NB4 (cell line): ENCODE results near the gene TSPAN2.
A peak's percentile ranks its signal among the peaks of the same experiment; 100 is the strongest.

Experiments used
- DNase-seq: peaks from one replicate; pipeline ENCODE4 v3.0.0; 2010; ENCODE audit warnings: low read depth
- H3K4me3 ChIP-seq: one replicate; pipeline ENCODE4 v1.5.1; 2011; ENCODE audit warnings: mild to moderate bottlenecking, low read depth, low read length, moderate library complexity
- MYC ChIP-seq: IDR thresholded peaks from 2 replicates; pipeline ENCODE4 v1.6.1; 2011; ENCODE audit warnings: low read depth, low read length
- POLR2A ChIP-seq: IDR thresholded peaks from 2 replicates; pipeline ENCODE4 v1.6.1; 2011; ENCODE audit warnings: mild to moderate bottlenecking; ENCODE audit not compliant: insufficient read length; ENCODE audit errors: extremely low read depth
- TF ChIP-seq, protein P1 (sequence below): IDR thresholded peaks from one replicate; pipeline ENCODE4 v1.5.1; 2012; ENCODE audit warnings: low read depth, low read length
- TF ChIP-seq, protein P2 (sequence below): IDR thresholded peaks from 2 replicates; pipeline ENCODE4 v1.6.1; 2011; ENCODE audit warnings: low read depth, low read length

The TSPAN2 gene

DNA sequence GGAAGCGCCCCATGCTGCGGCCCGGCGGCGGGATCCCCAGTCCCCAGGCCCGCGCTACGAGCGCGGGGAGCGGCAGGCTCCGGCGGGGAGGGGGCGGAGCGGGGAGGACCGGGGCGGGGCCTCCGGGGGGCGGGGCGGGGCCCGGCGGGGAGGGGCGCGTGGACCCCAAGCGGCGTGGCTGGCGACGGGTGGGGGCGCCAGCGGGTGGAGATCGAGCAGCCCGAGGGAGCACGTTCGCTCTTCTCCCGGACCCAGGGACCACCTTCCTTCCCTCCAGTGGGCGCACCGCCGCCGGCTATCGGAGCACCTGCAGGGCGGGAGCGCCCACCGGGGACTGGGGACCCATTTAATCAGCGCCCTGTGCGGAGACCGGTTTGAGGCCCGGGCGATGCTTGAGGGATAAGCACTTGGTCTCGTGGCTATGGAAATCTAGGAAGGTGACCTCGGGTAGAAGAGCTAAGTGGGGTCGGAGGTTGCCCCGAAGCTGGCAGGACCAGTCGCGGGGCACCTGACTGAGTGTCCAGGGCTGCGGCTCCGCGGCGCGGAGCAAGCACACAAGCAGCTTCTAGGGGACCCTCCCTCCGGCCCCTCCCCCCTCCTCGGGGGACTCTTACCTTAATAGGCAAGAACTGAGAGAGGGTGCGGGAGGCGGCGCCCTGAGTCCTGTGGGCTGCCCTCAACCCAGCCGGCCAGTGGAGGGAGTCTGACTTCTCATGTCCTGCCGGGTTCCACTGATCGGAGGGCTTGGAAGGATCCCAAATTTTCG is at the start of gene TSPAN2:
Gene TSPAN2, minus strand, starts transcription at position 84 of the 766 bp plus-strand sequence. Its CDS starts 71 bp downstream, at position 13.
- no peak for TF ChIP-seq POLR2A
- no peak for TF ChIP-seq MYC
- TF ChIP-seq, protein P1, sequence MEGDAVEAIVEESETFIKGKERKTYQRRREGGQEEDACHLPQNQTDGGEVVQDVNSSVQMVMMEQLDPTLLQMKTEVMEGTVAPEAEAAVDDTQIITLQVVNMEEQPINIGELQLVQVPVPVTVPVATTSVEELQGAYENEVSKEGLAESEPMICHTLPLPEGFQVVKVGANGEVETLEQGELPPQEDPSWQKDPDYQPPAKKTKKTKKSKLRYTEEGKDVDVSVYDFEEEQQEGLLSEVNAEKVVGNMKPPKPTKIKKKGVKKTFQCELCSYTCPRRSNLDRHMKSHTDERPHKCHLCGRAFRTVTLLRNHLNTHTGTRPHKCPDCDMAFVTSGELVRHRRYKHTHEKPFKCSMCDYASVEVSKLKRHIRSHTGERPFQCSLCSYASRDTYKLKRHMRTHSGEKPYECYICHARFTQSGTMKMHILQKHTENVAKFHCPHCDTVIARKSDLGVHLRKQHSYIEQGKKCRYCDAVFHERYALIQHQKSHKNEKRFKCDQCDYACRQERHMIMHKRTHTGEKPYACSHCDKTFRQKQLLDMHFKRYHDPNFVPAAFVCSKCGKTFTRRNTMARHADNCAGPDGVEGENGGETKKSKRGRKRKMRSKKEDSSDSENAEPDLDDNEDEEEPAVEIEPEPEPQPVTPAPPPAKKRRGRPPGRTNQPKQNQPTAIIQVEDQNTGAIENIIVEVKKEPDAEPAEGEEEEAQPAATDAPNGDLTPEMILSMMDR, result no peak
- TF ChIP-seq, protein P2, sequence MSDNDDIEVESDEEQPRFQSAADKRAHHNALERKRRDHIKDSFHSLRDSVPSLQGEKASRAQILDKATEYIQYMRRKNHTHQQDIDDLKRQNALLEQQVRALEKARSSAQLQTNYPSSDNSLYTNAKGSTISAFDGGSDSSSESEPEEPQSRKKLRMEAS, result no peak
- DNase-seq, result peak; percentile 42
- H3K4me3 ChIP-seq, result peak within 1 kb of the TSS; percentile 37

DNA sequence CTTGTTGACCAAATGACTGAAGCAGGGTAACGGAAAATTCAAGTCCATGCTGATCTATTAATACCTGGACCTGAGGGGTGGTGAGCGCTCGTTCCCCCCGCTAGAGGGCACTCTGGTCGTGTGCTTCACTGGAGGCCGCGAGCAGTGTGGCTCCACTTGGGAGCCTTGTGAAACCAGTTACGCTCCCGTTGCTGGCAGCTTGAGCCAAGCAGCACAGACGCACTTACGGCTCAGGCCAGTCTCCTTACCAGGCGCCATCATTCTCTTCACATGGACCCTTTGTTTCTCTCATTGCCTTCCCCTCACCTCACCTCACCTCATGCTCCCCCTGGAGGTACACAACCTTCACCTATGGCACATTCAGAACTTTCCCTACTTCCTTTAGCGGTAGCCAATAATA is 49.7 kb upstream of the TSPAN2 start:
- TF ChIP-seq POLR2A (no peak), MYC (no peak)
- TF ChIP-seq, protein P2, result peak; percentile 54
- TF ChIP-seq, protein P1, result peak; percentile 76
- peak; percentile 85 for DNase-seq
- no peak overlapping the region for H3K4me3 ChIP-seq

DNA sequence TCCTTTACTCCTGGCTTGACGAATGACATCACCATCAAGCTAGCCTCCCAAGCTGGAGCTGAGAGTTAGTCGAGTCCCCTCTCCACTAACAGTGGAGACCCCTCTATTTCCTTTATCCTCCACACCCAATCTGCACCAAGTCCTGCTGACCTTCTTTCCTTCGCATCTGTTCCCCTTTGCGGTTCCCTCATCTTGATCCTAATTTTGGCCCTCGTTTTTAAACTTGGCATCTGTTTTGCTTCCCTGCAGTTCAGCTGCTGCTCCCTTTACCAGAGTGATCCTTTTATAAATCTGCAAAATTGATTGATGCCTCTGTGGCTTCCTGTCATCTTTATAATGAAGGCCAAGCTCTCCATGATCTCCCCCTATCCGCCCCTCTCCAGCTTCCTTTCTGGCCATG is 49.0 kb upstream of the TSPAN2 start:
- DNase-seq, result no peak
- H3K4me3 ChIP-seq, result no peak overlapping the region
- TF ChIP-seq, protein P2, result no peak
- no peak for TF ChIP-seq POLR2A
- TF ChIP-seq MYC, result no peak
- TF ChIP-seq, protein P1, result no peak

DNA sequence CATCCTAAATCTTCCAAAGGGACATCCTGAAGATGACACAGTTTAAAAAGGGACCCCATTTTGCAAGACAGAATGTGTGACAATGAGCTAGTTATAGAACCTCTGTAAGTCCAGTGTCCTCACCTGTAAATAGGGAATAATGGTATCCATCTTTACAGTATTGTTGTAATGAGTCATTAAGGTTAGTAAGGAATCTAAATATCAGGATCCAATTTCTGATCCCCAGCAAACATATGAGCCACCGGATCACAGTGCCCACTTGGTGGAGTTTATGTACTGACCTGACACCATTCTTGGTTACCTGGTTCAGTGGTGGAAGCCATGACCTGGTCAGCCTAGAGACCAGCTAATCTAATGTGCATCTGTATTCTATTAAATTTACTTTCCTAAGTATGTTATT is 47.9 kb upstream of the TSPAN2 start:
- TF ChIP-seq, protein P2, result no peak
- no peak for TF ChIP-seq POLR2A
- TF ChIP-seq MYC, result no peak
- TF ChIP-seq, protein P1, result no peak
- no peak overlapping the region for H3K4me3 ChIP-seq
- DNase-seq, result no peak

DNA sequence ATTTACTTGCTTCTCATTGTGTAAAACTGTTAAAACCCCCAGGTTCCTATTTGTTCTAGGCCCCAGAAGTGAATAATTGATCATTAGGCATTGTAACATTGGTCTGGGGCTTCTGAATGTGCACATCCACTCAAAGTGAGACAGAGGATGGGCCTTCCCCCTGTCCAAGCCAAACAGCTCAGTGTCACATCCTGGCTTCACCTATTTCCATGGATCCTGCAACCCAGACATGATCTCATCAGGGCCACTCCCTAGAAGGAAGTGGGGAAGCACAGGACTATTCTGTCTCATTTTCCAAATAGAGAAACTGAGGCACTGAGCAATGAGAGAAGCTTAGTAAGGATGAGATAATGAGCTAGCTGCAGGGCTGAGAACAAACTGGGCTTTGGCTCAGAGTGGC is 47.4 kb upstream of the TSPAN2 start:
- H3K4me3 ChIP-seq, result no peak overlapping the region
- TF ChIP-seq, protein P1, result no peak
- no peak for TF ChIP-seq POLR2A
- TF ChIP-seq MYC, result no peak
- TF ChIP-seq, protein P2, result no peak
- no peak for DNase-seq
